HG03103 (cell line): ENCODE data around the gene WTIP.
"Not testable (repeated sequence)": the region's sequence is repeated elsewhere in the genome, so short reads cannot be mapped to it uniquely, and the experiment has no call there.

Experiments
- ATAC-seq: cut with Tn5 transposase; IDR thresholded peaks from one replicate; pipeline ENCODE4 v1.9.1; 2021; ENCODE audit warnings: low read depth; ENCODE audit not compliant: unreplicated experiment

Gene WTIP

DNA sequence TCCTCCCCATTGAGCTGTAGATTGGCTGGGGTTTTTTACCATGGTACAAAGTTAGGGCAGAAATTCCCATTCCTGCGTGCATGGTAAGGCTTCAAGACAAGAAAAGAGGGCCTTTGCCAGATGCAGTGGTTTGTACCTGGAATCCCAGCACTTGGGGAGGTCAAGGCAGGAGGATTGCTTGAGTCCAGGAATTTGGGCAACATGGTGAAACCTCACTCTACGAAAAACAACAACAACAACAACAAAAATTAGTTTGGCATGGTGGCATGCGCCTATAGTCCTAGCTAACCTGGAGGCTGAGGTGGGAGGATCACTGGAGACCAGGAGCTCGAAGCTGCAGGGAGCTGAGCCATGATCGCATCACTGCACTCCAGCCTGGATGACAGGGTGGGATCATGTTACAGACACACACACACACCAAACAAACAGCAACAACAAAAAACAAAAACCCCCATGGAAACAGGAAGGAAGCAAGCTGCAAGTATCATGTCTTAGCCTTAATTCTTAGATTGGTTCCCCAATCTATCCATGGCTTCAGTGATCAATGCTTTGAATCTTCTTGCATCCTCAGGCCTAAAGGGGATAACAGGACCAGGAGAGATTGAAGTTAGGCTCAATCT is 5.5 kb upstream of the WTIP start:
- ATAC-seq: no peak

DNA sequence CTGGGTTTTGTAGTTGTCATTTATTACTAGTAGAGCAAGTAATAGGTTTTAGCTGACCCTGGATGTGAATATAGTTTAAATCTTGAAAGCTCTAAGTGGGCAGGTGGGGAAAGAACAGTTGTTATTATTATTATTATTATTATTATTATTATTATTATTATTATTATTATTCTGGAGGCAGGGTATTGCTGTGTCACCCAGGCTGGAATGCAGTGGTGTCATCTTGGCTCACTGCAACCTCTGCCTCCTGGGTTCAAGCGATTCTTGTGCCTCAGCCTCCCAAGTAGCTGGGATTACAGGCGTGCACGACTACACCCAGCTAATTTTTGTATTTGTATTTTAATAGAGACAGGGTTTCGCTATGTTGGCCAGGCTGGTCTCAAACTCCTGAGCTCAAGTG is 3.1 kb upstream of the WTIP start:
- not testable (repeated sequence) for ATAC-seq

DNA sequence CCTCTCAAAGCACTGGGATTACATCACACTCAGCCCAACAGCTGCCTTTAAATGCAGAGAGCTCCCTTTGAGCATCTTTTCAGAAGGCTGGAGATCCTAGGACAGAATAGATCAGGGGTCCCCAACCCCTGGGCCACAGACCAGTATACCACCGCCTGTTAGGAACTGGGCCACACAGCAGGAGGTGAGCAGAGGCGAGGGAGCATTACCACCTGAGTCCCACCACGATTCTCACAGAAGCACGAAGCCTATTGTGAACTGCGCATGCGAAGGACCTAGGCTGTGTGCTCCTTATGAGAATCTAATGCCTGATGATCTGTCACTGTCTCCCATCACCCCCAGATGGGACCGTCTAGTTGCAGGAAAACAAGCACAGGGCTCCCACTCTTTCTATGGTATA is 2.2 kb upstream of the WTIP start:
- no peak for ATAC-seq

DNA sequence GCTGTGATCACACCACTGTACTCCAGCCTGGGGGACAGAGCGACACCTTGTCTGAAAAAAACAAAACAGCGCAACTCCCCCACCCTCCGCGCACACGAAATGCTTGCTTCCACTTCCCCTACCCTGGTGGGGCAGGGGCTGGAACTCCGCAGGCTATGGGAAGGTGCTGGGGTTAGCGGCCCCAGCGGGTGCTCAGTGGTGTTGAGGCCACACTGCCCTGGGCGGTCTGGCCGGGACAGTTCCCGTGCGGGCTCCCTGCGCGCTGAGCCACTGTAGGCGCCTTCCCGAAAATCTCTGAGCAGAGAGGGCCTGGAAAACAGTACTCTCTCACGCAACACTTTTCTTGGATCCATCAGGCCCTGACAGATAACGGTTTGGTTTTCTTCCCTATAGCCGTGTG is 1.1 kb upstream of the WTIP start:
- no peak for ATAC-seq

DNA sequence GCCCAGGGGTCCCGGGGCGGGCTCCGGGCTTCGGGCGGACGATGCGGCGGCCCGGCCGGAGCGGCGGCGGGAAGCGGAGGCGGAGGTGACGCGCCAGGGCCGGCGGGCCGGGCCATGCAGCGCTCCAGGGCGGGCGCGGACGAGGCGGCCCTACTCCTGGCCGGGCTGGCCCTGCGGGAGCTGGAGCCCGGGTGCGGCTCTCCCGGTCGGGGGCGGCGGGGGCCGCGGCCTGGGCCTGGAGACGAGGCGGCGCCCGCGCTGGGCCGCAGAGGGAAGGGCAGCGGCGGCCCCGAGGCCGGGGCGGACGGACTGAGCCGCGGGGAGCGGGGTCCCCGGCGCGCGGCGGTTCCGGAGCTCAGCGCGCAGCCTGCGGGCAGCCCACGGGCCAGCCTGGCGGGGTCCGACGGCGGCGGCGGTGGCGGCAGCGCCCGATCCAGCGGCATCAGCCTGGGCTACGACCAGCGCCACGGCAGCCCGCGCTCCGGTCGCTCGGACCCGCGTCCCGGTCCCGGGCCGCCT is 362 bp downstream of the WTIP start:
- no peak for ATAC-seq

DNA sequence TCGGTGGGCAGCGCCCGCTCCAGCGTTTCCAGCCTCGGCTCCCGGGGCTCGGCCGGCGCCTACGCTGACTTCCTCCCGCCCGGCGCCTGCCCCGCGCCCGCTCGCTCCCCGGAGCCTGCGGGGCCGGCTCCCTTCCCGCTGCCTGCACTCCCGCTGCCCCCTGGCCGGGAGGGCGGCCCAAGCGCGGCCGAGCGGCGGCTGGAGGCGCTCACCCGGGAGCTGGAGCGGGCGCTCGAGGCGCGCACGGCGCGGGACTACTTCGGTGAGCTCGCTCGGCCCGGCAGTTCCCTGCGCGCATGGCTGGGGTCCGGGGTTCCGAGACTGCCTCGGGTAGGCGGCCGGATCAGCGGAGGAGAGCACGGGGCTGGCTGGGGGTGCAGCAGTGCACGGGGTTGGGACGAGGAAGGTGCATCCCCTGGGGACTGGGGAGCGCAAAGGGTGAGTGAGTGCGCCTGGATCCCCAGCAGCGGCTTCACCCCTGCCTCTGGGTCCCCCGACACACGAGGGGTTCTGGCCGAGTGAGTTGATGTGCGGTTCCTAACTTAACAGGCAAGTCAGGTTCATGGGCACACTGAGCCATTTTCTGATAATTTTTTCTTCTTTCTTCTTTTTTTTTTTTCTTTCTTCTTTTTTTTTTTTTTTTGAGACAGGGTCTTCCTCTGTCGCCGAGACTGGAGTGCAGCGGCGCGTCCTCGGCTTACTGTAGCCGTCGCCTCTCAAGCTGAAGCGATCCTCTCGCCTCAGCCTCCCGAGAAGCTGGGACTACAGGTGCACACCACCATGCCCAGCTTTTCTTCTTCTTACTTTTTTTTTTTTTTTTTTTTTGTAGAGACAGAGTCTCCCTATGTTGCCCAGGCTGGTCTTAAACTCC is 1.1 kb downstream of the WTIP start:
- no peak for ATAC-seq

DNA sequence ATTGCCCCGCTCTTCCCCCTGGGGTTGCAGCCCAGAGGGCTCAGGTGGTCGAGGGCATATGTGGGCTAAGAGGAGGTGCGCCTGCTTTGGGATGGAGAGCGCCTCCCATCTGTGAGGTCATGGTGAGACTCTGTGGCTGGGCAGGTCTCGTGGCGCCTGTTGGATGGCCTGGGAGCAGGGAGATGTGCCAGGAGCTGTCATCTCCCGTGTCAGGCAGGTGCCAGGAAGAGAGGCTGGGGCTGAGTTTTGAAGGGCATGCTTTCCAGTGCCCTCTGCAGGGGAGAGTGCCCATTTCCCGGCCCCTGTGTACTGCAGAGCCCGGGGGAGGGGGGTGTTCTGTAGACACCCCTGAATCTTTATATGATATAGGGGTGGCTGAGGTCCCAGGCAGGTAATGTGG is 2.8 kb downstream of the WTIP start:
- no peak for ATAC-seq

DNA sequence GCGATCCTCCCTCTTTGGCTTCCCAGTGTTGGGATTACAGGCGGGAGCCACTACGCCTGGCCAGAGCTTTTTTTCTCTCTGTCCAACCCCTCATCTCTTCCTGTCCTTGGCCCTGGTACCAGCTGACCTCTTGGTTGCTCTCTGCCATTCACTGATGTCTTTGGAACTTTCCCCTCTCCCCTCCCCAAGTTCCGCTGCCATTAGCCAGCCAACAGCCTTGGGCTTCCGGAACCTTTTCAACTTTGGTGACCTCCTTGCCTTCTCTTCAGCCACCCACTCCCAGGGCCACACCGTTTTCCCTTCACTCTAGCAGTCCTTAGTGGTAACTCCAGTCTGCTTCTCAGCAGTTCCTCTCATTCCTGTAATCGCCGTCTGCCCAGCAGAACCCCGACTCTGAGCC is 4.3 kb downstream of the WTIP start:
- no peak for ATAC-seq

DNA sequence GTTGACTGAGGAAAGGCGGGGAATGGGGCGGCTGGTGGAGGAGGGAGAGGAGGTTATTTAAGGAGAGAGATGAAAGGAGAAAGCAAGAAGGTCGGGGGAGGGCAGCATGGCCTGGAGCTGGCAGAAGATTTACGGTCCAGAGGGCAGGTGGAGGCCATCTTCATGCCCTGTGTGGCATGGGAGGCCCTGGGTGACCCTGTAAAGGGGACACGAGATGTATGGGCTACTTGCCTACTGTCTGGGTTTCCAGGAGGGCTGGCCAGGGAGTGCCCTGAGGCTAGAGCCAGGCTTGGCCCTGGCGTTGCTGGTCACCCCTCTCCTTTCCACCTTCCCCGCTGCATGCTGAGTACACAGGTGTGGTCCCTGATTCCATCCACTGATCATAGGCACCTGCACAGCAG is 6.1 kb downstream of the WTIP start:
- ATAC-seq: no peak

DNA sequence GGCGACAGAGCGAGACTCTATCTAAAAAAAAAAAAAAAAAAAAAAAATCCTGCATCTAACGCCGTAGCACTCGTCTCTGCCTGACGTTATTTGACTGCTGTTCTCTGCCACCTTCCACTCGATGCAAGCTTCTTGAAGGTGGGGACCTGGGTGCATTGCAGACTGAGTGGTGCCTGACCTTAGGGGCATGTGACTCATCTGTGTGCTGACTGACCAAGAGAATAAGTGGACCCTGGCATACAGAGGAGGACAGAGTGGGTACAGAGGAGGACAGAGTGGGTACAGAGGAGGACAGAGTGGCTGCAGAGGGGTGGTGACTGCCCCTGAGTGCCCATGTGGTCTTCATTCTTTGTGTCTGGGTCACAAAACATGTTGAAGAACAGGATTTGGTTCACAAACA is 7.6 kb downstream of the WTIP start:
- ATAC-seq: no peak

DNA sequence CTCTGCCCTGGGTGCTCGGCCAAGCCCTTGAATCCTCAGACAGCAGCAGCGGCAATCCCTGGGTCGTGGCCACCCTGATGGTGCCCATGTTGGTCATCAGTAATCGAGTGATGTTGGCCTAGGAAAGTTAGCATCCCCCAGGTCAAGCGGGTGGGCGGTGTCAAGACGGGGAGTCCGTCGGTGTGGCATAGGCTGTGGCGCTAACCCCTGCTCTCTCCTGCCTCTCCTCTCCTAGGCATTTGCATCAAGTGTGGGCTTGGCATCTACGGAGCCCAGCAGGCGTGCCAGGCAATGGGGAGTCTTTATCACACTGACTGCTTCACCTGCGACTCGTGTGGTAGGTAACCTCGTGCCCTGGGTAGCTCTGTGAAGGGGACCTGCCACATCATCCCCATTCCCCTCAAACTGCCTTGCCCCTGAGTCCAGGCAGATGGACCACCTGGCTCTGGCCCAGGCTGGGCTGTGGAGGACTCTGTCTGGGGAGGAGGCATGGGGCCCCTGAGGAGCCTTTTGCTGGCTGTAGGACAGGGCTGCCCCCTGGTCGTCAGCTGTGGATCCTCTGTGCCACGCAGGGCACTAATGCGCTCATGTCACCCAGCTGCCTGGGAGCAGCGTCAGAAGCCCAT is 8.7 kb downstream of the WTIP start:
- ATAC-seq: no peak

DNA sequence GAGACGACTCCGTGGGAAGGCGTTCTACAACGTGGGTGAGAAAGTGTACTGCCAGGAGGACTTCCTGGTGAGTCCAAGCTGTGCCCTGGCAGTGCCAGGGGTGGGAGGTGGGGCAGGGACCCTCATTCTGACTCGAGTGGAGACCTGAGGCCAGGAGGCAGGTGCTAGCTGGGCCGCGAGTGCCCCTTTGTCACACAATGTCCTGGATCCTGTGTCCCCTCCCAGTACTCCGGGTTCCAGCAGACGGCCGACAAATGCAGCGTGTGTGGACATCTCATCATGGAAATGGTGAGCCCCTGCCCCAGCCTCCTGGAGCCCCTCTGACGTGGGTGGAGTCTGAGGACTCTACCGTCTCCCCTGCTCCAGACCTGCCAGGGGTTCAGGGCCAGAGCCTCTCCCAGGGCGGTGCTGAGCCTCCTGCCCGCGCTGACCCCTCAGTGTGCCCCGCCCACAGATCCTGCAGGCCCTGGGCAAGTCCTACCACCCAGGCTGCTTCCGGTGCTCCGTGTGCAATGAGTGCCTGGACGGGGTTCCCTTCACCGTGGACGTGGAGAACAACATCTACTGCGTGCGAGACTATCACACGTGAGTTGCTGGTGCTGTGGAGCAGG is 11.6 kb downstream of the WTIP start:
- no peak for ATAC-seq

DNA sequence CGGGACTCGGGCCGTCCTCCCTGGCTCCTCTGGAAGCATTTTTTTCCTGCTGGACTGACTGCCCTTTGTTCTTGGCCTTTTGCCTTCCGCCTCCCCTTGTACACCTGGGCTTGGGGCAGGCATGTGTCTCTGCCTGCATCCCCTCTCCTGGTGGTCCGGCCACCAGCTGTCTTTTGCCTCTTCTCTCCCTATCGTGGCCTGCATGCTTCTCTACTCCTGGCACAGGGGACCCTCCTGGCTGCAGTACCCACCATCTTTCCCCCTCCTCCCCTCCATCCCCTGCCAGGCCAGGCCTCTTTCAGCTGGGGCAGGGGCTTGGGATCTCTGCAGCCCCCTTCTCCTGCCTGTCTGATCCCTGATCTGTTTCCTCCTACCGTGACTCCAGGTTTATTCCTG is 12.1 kb downstream of the WTIP start:
- ATAC-seq: no peak

DNA sequence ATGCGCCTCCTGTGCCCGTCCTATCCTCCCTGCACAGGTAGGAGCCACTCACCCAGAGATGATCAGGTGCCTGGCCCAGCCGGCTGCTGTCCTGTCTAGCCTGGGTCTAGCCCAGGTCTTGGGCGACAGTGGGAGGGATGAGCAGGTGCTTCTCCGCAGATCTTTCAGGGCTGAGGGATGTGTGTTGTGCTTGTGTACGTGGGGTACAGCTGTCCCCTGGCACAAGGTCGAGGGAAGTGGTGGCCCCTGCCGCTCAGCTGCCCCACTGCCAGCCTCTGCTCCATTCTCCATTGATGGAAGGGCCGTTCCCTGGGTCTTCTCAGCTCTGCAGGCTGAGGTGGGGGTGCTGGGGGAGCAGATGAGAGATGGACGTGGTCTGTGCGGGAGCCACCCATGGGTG is 13.0 kb downstream of the WTIP start:
- no peak for ATAC-seq

DNA sequence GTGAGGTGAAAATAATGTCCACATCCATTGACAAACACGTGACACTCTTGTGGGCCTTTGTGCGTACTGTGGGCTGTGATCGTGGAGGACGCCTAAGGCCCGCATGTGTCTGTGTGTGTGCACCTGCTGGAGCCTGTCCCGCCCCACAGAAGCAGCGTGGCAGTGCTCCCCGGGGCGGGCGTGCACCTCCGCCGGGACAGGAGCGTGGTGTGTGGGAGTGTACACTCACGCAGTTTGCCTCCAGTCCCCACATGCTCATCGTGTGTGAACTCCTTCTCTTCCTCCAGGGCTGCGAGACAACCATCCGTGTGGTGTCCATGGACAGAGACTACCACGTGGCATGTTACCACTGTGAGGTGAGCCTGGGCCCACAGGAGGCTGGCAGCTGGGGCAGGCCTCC is 13.9 kb downstream of the WTIP start:
- ATAC-seq: no peak

DNA sequence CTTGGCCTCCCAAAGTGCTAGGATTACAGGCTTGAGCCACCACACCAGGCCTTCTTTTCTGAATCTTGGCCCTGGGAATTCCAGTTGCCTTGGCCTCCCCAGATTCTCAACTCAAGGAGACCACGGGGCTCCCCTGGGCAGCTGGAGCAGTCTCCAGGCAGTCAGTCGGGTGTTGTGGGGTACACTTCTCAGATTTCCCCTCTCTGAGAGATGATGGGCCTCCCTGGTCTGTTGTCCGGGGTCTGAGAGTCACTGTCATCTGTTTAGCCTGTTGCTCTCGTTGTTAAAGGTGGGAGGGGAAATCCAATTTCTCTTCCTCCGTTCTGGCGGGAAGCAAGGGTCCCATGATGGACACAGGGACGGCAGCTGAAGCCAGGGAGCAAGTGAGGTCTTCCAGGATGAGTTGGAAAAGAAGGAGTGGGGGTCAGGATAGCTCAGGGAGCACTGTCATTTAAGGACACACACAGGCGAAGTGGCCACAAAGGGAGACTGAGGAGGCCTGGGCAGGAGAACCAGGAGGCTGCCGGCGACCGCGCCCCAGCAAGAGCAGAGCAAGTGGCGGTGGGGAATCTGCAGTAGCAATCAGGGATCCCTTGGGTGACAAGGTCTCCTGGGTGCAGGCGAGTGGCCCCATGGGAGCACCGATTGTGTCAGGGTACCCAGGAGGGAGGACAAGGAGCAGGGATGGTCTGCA is 15.7 kb downstream of the WTIP start:
- ATAC-seq: no peak

DNA sequence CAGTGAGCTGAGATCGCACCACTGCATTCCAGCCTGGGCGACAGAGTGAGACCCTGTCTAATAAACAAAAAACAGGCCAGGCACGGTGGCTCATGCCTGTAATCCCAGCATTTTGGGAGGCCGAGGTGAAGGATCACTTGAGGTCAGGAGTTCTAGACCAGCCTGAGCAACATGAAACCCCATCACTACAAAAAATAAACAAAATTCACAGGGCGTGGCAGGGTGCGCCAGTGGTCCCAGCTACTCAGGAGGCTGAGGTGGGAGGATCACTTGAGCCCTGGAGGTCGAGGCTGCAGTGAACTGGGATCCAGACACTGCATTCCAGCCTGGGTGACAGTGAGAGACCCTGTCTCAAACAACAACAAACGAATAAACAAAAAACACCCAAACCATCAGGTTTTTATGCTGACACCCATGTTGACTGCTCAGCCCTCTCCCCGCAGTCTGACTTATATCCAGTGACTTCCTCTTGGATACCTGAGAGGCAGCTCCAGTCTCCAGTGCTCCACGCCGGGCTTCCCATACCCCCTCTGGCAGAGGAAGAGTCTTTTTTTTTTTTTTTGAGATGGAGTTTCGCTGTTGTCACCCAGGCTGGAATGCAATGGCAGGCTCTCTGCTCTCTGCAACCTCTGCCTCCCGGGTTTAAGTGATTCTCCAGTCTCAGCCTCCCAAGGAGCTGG is 17.7 kb downstream of the WTIP start:
- no peak for ATAC-seq

DNA sequence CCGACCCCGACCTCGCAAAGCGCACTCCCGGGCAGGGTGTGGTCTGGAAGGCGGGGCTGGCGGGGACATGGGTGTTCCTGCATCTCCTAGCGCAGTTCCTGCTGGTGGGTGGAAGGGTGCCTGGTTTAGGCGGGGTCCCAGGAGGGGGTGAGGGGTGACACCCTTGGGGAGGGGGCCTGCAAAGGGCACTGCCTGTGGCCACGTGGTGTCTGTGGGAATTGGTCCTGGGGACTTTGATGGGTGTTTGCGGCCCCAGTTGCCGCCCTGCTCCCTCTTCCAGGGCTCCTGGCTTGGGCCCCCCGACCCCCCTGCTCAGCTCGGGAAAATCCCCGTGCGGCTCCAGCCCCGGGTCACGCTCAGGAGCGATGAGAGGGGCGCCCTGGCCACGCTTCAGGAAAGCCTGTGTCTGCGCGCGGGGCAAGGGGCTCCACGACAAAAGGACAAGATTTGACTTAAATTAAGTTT is 19.1 kb downstream of the WTIP start:
- ATAC-seq: no peak

DNA sequence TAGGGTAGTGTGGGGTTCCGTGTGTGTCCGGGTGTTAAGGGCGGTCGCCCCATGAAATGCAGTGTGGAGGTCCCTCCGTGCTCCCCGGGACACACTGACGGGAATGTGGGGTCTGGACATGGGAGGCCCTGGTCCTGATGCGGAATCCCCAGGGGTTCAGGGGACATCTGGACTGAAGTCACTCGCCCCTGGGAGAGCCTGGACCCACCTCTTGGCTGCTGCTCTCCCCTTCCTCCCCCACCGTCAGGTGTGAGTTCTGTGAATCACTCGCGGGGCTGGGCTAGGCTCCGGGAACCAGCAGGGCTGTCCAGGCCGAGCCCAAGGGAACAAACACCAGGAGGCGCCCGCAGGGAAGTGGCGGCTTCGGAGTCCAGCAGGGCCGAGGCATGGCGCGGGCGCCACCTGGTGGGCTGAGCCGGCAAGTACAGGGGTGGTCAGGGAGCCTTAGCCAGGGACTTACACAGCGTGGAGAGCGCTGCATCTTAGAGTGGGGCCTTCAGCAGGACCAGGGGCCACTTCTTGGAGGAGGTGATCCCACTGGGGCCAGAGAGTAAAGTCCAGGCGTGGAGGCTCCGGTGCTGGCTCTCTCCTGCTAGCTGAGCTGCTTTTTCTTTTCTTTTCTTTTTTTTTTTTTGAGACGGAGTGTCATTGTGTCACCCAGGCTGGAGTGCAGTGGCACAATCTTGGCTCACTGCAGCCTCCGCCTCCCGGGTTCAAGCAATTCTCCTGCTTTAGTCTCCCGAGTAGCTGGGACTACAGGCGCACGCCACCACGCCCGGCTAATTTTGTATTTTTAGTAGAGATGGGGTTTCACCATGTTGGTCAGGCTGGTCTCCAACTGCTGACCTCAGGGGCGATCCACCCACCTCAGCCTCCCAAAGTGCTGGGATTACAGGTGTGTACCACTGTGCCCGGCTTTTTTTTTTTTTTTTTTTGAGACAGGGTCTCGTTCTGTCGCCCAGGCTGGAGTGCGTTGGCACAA is 20.1 kb downstream of the WTIP start:
- ATAC-seq: peak; percentile 90
